Measurements from ENCODE around the gene TBC1D3I. TPM values are rescaled to one million over a fixed set of nuclear protein-coding genes. Genes with fewer than 3 reads are reported as not detected.

Gene TBC1D3I
- total and polyA plus RNA-seq, 2 of the 4 experiments (the other 2 are of a cell fraction) = 0.07 TPM; not detected in 1

DNA sequence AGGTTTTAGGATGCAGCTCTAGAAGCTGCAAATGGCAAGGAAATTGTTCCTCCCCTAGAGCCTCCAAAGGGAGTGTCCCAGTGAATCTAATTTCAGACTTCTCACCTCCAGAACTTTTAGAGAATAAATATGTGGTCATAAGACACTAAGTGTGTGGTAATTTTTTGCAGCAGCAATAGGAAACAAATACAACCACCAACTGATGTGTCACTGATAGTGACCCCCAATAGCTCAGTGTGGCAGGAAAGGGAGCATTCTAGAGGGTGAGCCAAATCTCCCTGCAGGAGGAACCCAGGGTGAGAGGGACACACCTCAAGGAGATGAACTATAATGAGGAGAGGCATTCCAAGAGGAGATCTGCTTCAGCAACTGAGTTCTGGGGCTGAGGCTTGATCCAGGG lies 49.5 kb downstream of the TBC1D3I start:
- Histone ChIP-seq H2AK9ac (replicated peaks; ENCODE audit: low read depth, low read length, poor library complexity) (no peak overlapping the region), H3K79me1 (ENCODE audit: low read depth in 1 of 2, low read length in 2 of 2) (no peaks in the 10 kb centered on the region), H3K9me1 (ENCODE audit: insufficient read depth, low read length) (no peaks in the 10 kb centered on the region), H3K4me3 (ENCODE audit: insufficient read depth, low read depth, low read length) (no peak overlapping the region), H2BK15ac (ENCODE audit: low read depth, low read length) (no peak overlapping the region), H3K23ac (ENCODE audit: low read depth, low read length) (no peak overlapping the region), H4K8ac (ENCODE audit: low read depth in 2 of 2, low read length in 2 of 2) (no peak overlapping the region), H3K27me3 (ENCODE audit: control insufficient read depth, insufficient read depth, low read length) (no peaks in the 10 kb centered on the region; the same call in none of the 2 replicates), H3K9ac (ENCODE audit: low read depth, low read length) (no peak overlapping the region), H3K4ac (ENCODE audit: low read depth, low read length) (no peak overlapping the region), H3K9me3 (ENCODE audit: control insufficient read depth, insufficient read depth, low read length) (no peaks in the 10 kb centered on the region), H4K20me1 (ENCODE audit: insufficient read depth, low read length) (no peaks in the 10 kb centered on the region), H4K91ac (ENCODE audit: insufficient read depth, low read depth, low read length) (no peak overlapping the region), H3K4me1 (ENCODE audit: control insufficient read depth, insufficient read depth, low read length) (no peaks in the 10 kb centered on the region), H3K27ac (ENCODE audit: insufficient read depth, low read length) (no peak overlapping the region), H3K14ac (replicated peaks; ENCODE audit: low read depth, low read length) (no peak overlapping the region), H3K4me2 (ENCODE audit: low read depth, low read length) (no peak overlapping the region), H3K18ac (ENCODE audit: low read depth, low read length) (no peak overlapping the region), H3K36me3 (ENCODE audit: control insufficient read depth, insufficient read depth, low read length) (no peaks in the 10 kb centered on the region), H2AFZ (replicated peaks; ENCODE audit: low read length, poor library complexity) (no peak overlapping the region), H3K56ac (ENCODE audit: extremely low read depth, insufficient read depth, low read length) (no peak overlapping the region), H2AK5ac (ENCODE audit: low read depth, low read length) (no peak overlapping the region), H4K5ac (ENCODE audit: low read depth, low read length) (no peak overlapping the region), H2BK20ac (ENCODE audit: low read depth, low read length) (no peak overlapping the region), H2BK120ac (ENCODE audit: low read depth, low read length) (no peak overlapping the region), H2BK5ac (ENCODE audit: low read depth, low read length, poor library complexity, severe bottlenecking) (no peak overlapping the region)
- intact Hi-C loops (cut with micrococcal nuclease) = no loop called here
- CTCF ChIA-PET = interaction anchor here (1.6 kb wide), 1 partner anchor 67 kb away, joined by 3 read pairs; no protein-coding TSS in a partner anchor
- ATAC-seq (ENCODE audit: low read depth) (no peak), DNase-seq (no peak)
- no peak for TF ChIP-seq SMC3 (IDR thresholded peaks at IDR 0.05; ENCODE audit: low read depth, low read length)
- TF ChIP-seq, protein P1, sequence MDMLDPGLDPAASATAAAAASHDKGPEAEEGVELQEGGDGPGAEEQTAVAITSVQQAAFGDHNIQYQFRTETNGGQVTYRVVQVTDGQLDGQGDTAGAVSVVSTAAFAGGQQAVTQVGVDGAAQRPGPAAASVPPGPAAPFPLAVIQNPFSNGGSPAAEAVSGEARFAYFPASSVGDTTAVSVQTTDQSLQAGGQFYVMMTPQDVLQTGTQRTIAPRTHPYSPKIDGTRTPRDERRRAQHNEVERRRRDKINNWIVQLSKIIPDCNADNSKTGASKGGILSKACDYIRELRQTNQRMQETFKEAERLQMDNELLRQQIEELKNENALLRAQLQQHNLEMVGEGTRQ (IDR thresholded peaks at IDR 0.05; ENCODE audit: low read depth, low read length) = no peak
- TF ChIP-seq, protein P2, sequence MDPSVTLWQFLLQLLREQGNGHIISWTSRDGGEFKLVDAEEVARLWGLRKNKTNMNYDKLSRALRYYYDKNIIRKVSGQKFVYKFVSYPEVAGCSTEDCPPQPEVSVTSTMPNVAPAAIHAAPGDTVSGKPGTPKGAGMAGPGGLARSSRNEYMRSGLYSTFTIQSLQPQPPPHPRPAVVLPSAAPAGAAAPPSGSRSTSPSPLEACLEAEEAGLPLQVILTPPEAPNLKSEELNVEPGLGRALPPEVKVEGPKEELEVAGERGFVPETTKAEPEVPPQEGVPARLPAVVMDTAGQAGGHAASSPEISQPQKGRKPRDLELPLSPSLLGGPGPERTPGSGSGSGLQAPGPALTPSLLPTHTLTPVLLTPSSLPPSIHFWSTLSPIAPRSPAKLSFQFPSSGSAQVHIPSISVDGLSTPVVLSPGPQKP (IDR thresholded peaks at IDR 0.05; ENCODE audit: borderline replicate concordance, low read depth, low read length) = no peak
- no peak for TF ChIP-seq MAFK (IDR thresholded peaks at IDR 0.05; ENCODE audit: low read depth, low read length)
- TF ChIP-seq RAD21 (IDR thresholded peaks at IDR 0.05; ENCODE audit: low read length) = no peak
- TF ChIP-seq MAZ (IDR thresholded peaks at IDR 0.05; ENCODE audit: borderline replicate concordance, low read depth, low read length) = no peak
- no peak for TF ChIP-seq NFE2L2 (IDR thresholded peaks at IDR 0.05; ENCODE audit: low read depth, low read length)
- TF ChIP-seq RFX5 (IDR thresholded peaks at IDR 0.05; ENCODE audit: low read depth, low read length) = no peak
- TF ChIP-seq POLR2A (IDR thresholded peaks at IDR 0.05; ENCODE audit: low read depth, low read length) = no peak
- TF ChIP-seq, protein P3, sequence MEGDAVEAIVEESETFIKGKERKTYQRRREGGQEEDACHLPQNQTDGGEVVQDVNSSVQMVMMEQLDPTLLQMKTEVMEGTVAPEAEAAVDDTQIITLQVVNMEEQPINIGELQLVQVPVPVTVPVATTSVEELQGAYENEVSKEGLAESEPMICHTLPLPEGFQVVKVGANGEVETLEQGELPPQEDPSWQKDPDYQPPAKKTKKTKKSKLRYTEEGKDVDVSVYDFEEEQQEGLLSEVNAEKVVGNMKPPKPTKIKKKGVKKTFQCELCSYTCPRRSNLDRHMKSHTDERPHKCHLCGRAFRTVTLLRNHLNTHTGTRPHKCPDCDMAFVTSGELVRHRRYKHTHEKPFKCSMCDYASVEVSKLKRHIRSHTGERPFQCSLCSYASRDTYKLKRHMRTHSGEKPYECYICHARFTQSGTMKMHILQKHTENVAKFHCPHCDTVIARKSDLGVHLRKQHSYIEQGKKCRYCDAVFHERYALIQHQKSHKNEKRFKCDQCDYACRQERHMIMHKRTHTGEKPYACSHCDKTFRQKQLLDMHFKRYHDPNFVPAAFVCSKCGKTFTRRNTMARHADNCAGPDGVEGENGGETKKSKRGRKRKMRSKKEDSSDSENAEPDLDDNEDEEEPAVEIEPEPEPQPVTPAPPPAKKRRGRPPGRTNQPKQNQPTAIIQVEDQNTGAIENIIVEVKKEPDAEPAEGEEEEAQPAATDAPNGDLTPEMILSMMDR (conservative IDR thresholded peaks at IDR 0.05; ENCODE audit: low read depth, low read length) = no peak
- no peak for TF ChIP-seq MXI1 (IDR thresholded peaks at IDR 0.05; ENCODE audit: borderline replicate concordance, low read depth, low read length)
- no peak for TF ChIP-seq BHLHE40 (IDR thresholded peaks at IDR 0.05; ENCODE audit: low read depth, low read length)
- TF ChIP-seq FOS (IDR thresholded peaks at IDR 0.05; ENCODE audit: low read depth, low read length) = no peak
- TF ChIP-seq RCOR1 (IDR thresholded peaks at IDR 0.05; ENCODE audit: insufficient replicate concordance, low read length) = no peak
- TF ChIP-seq CEBPB (IDR thresholded peaks at IDR 0.05; ENCODE audit: low read depth, low read length) = no peak
- no peak for TF ChIP-seq CHD1 (IDR thresholded peaks at IDR 0.05; ENCODE audit: low read depth, low read length)
- in situ Hi-C loops (cut with MboI; ENCODE audit: low sequenced_read_pairs) = loop anchor here (25.0 kb wide), 1 partner anchor 247 kb away; no protein-coding TSS in a partner anchor
- POLR2A ChIA-PET (ENCODE audit: unreplicated experiment) = no interaction called here
- BruUV-seq (replicated peaks) = no TSS peak
- dilution Hi-C loops (cut with HindIII; ENCODE audit: low sequenced_read_pairs, unreplicated experiment) = no loop called here
